ENCODE results near the gene C5orf46. TPM values are rescaled to one million over a fixed set of nuclear protein-coding genes. Genes with fewer than 3 reads are reported as not detected.

Gene C5orf46
- total and polyA plus RNA-seq, 12 donors: 1.8 TPM; not detected in 11

GRCh38 chr5:147844846-147845245 lies 61.5 kb downstream of the C5orf46 start:
- H3K27ac ChIP-seq: no peak overlapping the region

GRCh38 chr5:147842869-147843268 lies 63.5 kb downstream of the C5orf46 start:
- no peaks in the 10 kb centered on the region for H3K9me3 ChIP-seq (replicated peaks in 1 of 3)
- H3K27me3 ChIP-seq: peaks cover 19% of the 10 kb centered on the region
- intact Hi-C loops (cut with DNase I): no loop called here
- 46 to 55% (median 52%) methylated on average over 2 of the region's 2 CpGs for WGBS, 4 donors
- DNase-seq: no peak
- H3K4me3 ChIP-seq: no peak overlapping the region
- no peak overlapping the region for H3K27ac ChIP-seq
- no peaks in the 10 kb centered on the region for H3K4me1 ChIP-seq (replicated peaks in 1 of 2)
- TF ChIP-seq POLR2A (IDR thresholded peaks at IDR 0.05) (no peak), CTCF (IDR thresholded peaks at IDR 0.05) (no peak)
- no peaks in the 10 kb centered on the region for H3K36me3 ChIP-seq (replicated peaks in 1 of 2)

More at GRCh38 chr5:147844846-147845245, 61.5 kb downstream of the C5orf46 start:
- intact Hi-C loops (cut with DNase I): no loop called here
- Histone ChIP-seq H3K4me1 (replicated peaks in 1 of 2) (no peaks in the 10 kb centered on the region), H3K4me3 (no peak overlapping the region), H3K9me3 (replicated peaks in 1 of 3) (no peaks in the 10 kb centered on the region), H3K27me3 (peaks cover 19% of the 10 kb centered on the region), H3K36me3 (replicated peaks in 1 of 2) (no peaks in the 10 kb centered on the region)
- WGBS, 4 donors: 49 to 75% (median 66%) methylated on average over 3 of the region's 3 CpGs
- DNase-seq: no peak
- TF ChIP-seq POLR2A (IDR thresholded peaks at IDR 0.05) (no peak), CTCF (IDR thresholded peaks at IDR 0.05) (no peak)

Other genes starting within 250 kb of the C5orf46 start
- 10 to 100 TPM in 2 of 9 donors, 1 to 10 TPM in 6, under 1 TPM in 1; 0.87 to 56.8 (median 4.3) TPM for gene JAKMIP2, start 123.8 kb downstream of the C5orf46 start, total RNA-seq
- 10 to 100 TPM in 1 of 3 donors, 1 to 10 TPM in 1, under 1 TPM in 1; 0.71 to 24.9 (median 1.6) TPM for gene JAKMIP2, start 123.8 kb downstream of the C5orf46 start, polyA plus RNA-seq
- gene SPINK1, start 74.9 kb downstream of the C5orf46 start, total RNA-seq: 1 to 10 TPM in 3 of 9 donors, not detected in 6; 3.4 to 4.6 (median 4.3) TPM
- 1 to 10 TPM; 1.3 to 6.5 (median 4.3) TPM for gene SPINK1, start 74.9 kb downstream of the C5orf46 start, polyA plus RNA-seq
- under 1 TPM in 2 of 9 donors, not detected in 7; 0.69 to 0.79 TPM for gene SCGB3A2, start 27.8 kb downstream of the C5orf46 start, total RNA-seq
- under 1 TPM in 1 of 3 donors, not detected in 2; 0.71 TPM for gene SCGB3A2, start 27.8 kb downstream of the C5orf46 start, polyA plus RNA-seq
- 1 to 10 TPM in 1 of 9 donors, under 1 TPM in 5, not detected in 3; 0.13 to 3.5 (median 0.42) TPM for gene SPINK5, start 157.4 kb upstream of the C5orf46 start, total RNA-seq
- under 1 TPM; 0.24 to 0.61 (median 0.40) TPM for gene SPINK5, start 157.4 kb upstream of the C5orf46 start, polyA plus RNA-seq

Measured in adrenal gland (tissue), 12 donors.